ENCODE measurements around the gene INPP5K.

GRCh38 chr17:1562176-1562643 lies 45.8 kb upstream of the INPP5K start:
- TF ChIP-seq MXI1 (conservative IDR thresholded peaks at IDR 0.05; ENCODE audit: poor library complexity, severe bottlenecking) (peak; percentile 71), CTCF (IDR thresholded peaks at IDR 0.05; ENCODE audit: poor library complexity, severe bottlenecking) (no peak), POLR2AphosphoS5 (IDR thresholded peaks at IDR 0.05) (no peak), EP300 (conservative IDR thresholded peaks at IDR 0.05; ENCODE audit: poor library complexity, severe bottlenecking) (no peak), EZH2 (IDR thresholded peaks at IDR 0.05; ENCODE audit: borderline replicate concordance, insufficient read depth, low read length, poor library complexity, severe bottlenecking) (no peak), TAF1 (IDR thresholded peaks at IDR 0.05; ENCODE audit: low read depth) (no peak), SMC3 (conservative IDR thresholded peaks at IDR 0.05; ENCODE audit: poor library complexity) (no peak), RAD21 (conservative IDR thresholded peaks at IDR 0.05) (no peak)

Measured in neural cell (in vitro differentiated cells).